PC-9 (cell line): ENCODE measurements around the gene VSIG2. TPM values are rescaled to one million over a fixed set of nuclear protein-coding genes. Genes with fewer than 3 reads are reported as not detected.

Experiments
- BruUV-seq: library from RNA; stranded (reverse); fragments of 400-500 nt; replicated peaks from 2 replicates; lab custom pipeline; 2021; lab: Mats Ljungman, UMichigan
- CTCF ChIA-PET: fragments of 300-600 bp; sonication (Branson Sonifier 250); formaldehyde crosslinking; loops from one replicate; lab custom pipeline; 2022; ENCODE audit warnings: antibody characterized with exemption; lab: Charles Lee
- POLR2A ChIA-PET: fragments of 300-600 bp; sonication (Branson Sonifier 250); formaldehyde crosslinking; loops from one replicate; lab custom pipeline; 2022; ENCODE audit warnings: antibody characterized with exemption; ENCODE audit not compliant: unreplicated experiment; lab: Charles Lee
- DNase-seq, 2 experiments: peaks; one replicate each; pipeline versions ENCODE4 v3.0.0 to v3.0.0-alpha.2; 2015 to 2022; ENCODE audit warnings: mixed read lengths in 1 of 2
- H2AFZ ChIP-seq: fragments of 200-600 bp; sonication (generic); 2 replicates; pipeline ENCODE4 v1.8.1; 2017; ENCODE audit warnings: antibody characterized with exemption
- H3F3A ChIP-seq: fragments of 200-600 bp; sonication (generic); 2 replicates; pipeline ENCODE4 v1.8.1; 2017; ENCODE audit warnings: antibody characterized with exemption, mild to moderate bottlenecking, low read depth; ENCODE audit not compliant: insufficient read depth
- H3K27ac ChIP-seq: fragments of 200-600 bp; sonication (generic); 2 replicates; pipeline ENCODE4 v1.6.1; 2016; ENCODE audit warnings: mixed run types
- H3K27me3 ChIP-seq: fragments of 200-600 bp; sonication (generic); 2 replicates; pipeline ENCODE4 v1.6.1; 2016; ENCODE audit warnings: low read depth, mixed run types; ENCODE audit not compliant: insufficient read depth
- H3K36me3 ChIP-seq: fragments of 200-600 bp; sonication (generic); 2 replicates; pipeline ENCODE4 v1.6.1; 2016; ENCODE audit warnings: low read depth, mixed run types
- H3K4me1 ChIP-seq: fragments of 200-600 bp; sonication (generic); replicated peaks from 2 replicates; pipeline ENCODE4 v1.6.1; 2016; ENCODE audit warnings: mixed run types; ENCODE audit not compliant: insufficient read depth
- H3K4me2 ChIP-seq: fragments of 200-600 bp; sonication (generic); 2 replicates; pipeline ENCODE4 v1.6.1; 2017; ENCODE audit warnings: mixed run types
- H3K4me3 ChIP-seq: fragments of 200-600 bp; sonication (generic); 2 replicates; pipeline ENCODE4 v1.6.1; 2016; ENCODE audit warnings: mixed run types
- H3K79me2 ChIP-seq: fragments of 200-600 bp; sonication (generic); 2 replicates; pipeline ENCODE4 v1.6.1; 2017; ENCODE audit warnings: low read depth, mixed run types
- H3K9me2 ChIP-seq: fragments of 200-600 bp; sonication (generic); 2 replicates; pipeline ENCODE4 v1.8.1; 2017; ENCODE audit warnings: mild to moderate bottlenecking; ENCODE audit not compliant: insufficient read depth
- H3K9me3 ChIP-seq: fragments of 200-600 bp; sonication (generic); 2 replicates; pipeline ENCODE4 v1.8.1; 2016; ENCODE audit warnings: low read depth; ENCODE audit not compliant: insufficient read depth
- H4K20me1 ChIP-seq: fragments of 200-600 bp; sonication (generic); 2 replicates; pipeline ENCODE4 v1.8.1; 2017; ENCODE audit not compliant: insufficient read depth
- CTCF ChIP-seq: fragments of 200-600 bp; sonication (generic); conservative IDR thresholded peaks from 2 replicates; pipeline ENCODE4 v1.6.1; 2017; ENCODE audit warnings: mixed run types, antibody characterized with exemption, mild to moderate bottlenecking, moderate library complexity
- EZH2 ChIP-seq: fragments of 200-600 bp; sonication (generic); IDR thresholded peaks from 2 replicates; pipeline ENCODE4 v1.8.0; 2017; ENCODE audit warnings: antibody characterized with exemption, low read depth
- intact Hi-C: fragments of 100-400 bp; cut with micrococcal nuclease; formaldehyde crosslinking; loops from one replicate; pipeline ENCODE4 v1.10.0; 2022; ENCODE audit not compliant: unreplicated experiment
- total RNA-seq: library from RNA; stranded (reverse); gene quantifications from 2 replicates; pipeline ENCODE4 v1.2.3, GENCODE V29; 2021

The VSIG2 gene
- total RNA-seq, 1 experiment from 2014 or later = 12.4 TPM

- no peaks in the 10 kb centered on the region for H3F3A ChIP-seq
- H3K9me2 ChIP-seq = no peaks in the 10 kb centered on the region
- BruUV-seq = no TSS peak
- no peak overlapping the region for H2AFZ ChIP-seq
- H3K27me3 ChIP-seq = peaks cover 61% of the 10 kb centered on the region
- H3K36me3 ChIP-seq = no peaks in the 10 kb centered on the region
- ChIA-PET POLR2A (no interaction called here), CTCF (no interaction called here)
- H3K9me3 ChIP-seq = no peaks in the 10 kb centered on the region
- no peak overlapping the region for H3K4me2 ChIP-seq
- H3K4me3 ChIP-seq = no peak overlapping the region
- no peak overlapping the region for H3K27ac ChIP-seq
- no peak for TF ChIP-seq EZH2
- no peak for TF ChIP-seq CTCF
- intact Hi-C loops = no loop called here
- no peaks in the 10 kb centered on the region for H3K4me1 ChIP-seq
- DNase-seq = no peak
- no peaks in the 10 kb centered on the region for H4K20me1 ChIP-seq
- H3K79me2 ChIP-seq = no peaks in the 10 kb centered on the region
Measured at GRCh38 chr11:124718801-124719200, 33.3 kb downstream of the VSIG2 start.

- no peaks in the 10 kb centered on the region for H3F3A ChIP-seq
- H4K20me1 ChIP-seq = no peaks in the 10 kb centered on the region
- no peak overlapping the region for H3K4me2 ChIP-seq
- H3K27ac ChIP-seq = no peak overlapping the region
- no peaks in the 10 kb centered on the region for H3K4me1 ChIP-seq
- BruUV-seq = no TSS peak
- H3K9me3 ChIP-seq = no peaks in the 10 kb centered on the region
- POLR2A ChIA-PET = no interaction called here
- CTCF ChIA-PET = no interaction called here
- H3K27me3 ChIP-seq = peaks cover 53% of the 10 kb centered on the region
- H3K79me2 ChIP-seq = no peaks in the 10 kb centered on the region
- H3K36me3 ChIP-seq = no peaks in the 10 kb centered on the region
- H3K9me2 ChIP-seq = no peaks in the 10 kb centered on the region
- H3K4me3 ChIP-seq = no peak overlapping the region
- no peak for DNase-seq
- no peak for TF ChIP-seq EZH2
- intact Hi-C loops = no loop called here
- H2AFZ ChIP-seq = no peak overlapping the region
Measured at GRCh38 chr11:124717786-124718651, 34.0 kb downstream of the VSIG2 start.

- ChIA-PET POLR2A (no interaction called here), CTCF (no interaction called here)
- intact Hi-C loops = no loop called here
- H3F3A ChIP-seq = no peaks in the 10 kb centered on the region
- TF ChIP-seq CTCF = no peak
- no peak for TF ChIP-seq EZH2
- no peaks in the 10 kb centered on the region for H3K36me3 ChIP-seq
- H3K9me2 ChIP-seq = no peaks in the 10 kb centered on the region
- H2AFZ ChIP-seq = no peak overlapping the region
- H4K20me1 ChIP-seq = no peaks in the 10 kb centered on the region
- no peaks in the 10 kb centered on the region for H3K4me1 ChIP-seq
- H3K27ac ChIP-seq = no peak overlapping the region
- peaks cover 47% of the 10 kb centered on the region for H3K27me3 ChIP-seq
- H3K9me3 ChIP-seq = no peaks in the 10 kb centered on the region
- no peak overlapping the region for H3K4me2 ChIP-seq
- no peaks in the 10 kb centered on the region for H3K79me2 ChIP-seq
- DNase-seq = no peak
- BruUV-seq = no TSS peak
- H3K4me3 ChIP-seq = no peak overlapping the region
Measured at GRCh38 chr11:124717421-124717785, 34.7 kb downstream of the VSIG2 start.
